Vagina (tissue), 2 donors: ENCODE results near the gene MKNK1.

Experiments
- POLR2AphosphoS5 ChIP-seq, 2 donors: sonication (generic); formaldehyde crosslinking; IDR thresholded peaks; one replicate each; pipeline ENCODE4 v1.9.0; 2017; ENCODE audit warnings: antibody characterized with exemption in 2 of 2, mild to moderate bottlenecking in 2 of 2, low read depth in 1 of 2; ENCODE audit not compliant: insufficient read depth in 1 of 2
- TF ChIP-seq, protein P1 (sequence below), 3 experiments: fragments of 450-650 bp in 2 of 3; fragments of 200-600 bp in 1 of 3; sonication (generic) in 1 of 3; IDR thresholded peaks; one replicate each; pipeline ENCODE4 v1.5.1; 2017 to 2019; ENCODE audit warnings: antibody characterized with exemption in 3 of 3, mild to moderate bottlenecking in 2 of 3, moderate library complexity in 2 of 3

DNA sequence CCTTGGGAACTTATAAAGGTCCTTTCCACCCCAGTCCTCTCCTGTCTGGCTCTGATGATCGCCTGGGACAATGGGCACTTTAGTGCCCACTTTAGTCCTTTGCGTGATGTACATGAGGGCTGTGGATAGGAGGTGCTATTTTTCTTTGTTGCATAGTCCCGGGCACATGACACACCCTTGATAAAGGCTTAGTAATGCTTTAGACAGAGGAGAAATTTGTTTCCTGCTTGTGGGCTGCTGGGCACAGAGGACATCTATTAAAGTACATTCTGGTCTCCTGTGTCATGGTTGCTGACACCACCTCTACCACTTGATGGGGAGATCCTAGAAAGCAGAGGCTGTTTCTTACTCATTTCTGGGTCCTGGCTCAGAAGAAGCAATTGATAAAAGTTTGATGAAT, 47.2 kb downstream of the MKNK1 start:
- no peak for TF ChIP-seq POLR2AphosphoS5 (IDR thresholded peaks at IDR 0.05; ENCODE audit: insufficient read depth in 1 of 2, low read depth in 1 of 2)
- TF ChIP-seq, protein P1, sequence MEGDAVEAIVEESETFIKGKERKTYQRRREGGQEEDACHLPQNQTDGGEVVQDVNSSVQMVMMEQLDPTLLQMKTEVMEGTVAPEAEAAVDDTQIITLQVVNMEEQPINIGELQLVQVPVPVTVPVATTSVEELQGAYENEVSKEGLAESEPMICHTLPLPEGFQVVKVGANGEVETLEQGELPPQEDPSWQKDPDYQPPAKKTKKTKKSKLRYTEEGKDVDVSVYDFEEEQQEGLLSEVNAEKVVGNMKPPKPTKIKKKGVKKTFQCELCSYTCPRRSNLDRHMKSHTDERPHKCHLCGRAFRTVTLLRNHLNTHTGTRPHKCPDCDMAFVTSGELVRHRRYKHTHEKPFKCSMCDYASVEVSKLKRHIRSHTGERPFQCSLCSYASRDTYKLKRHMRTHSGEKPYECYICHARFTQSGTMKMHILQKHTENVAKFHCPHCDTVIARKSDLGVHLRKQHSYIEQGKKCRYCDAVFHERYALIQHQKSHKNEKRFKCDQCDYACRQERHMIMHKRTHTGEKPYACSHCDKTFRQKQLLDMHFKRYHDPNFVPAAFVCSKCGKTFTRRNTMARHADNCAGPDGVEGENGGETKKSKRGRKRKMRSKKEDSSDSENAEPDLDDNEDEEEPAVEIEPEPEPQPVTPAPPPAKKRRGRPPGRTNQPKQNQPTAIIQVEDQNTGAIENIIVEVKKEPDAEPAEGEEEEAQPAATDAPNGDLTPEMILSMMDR (IDR thresholded peaks at IDR 0.05) = no peak
